ENCODE data around the gene TPSB2. TPM values are rescaled to one million over a fixed set of nuclear protein-coding genes. Genes with fewer than 3 reads are reported as not detected.

TPSB2 gene
- total and polyA plus RNA-seq, 9 of the 15 experiments (the other 6 are each of a cell fraction or from before 2014, with no cell fraction given): 0.18 TPM; not detected in 8

DNA sequence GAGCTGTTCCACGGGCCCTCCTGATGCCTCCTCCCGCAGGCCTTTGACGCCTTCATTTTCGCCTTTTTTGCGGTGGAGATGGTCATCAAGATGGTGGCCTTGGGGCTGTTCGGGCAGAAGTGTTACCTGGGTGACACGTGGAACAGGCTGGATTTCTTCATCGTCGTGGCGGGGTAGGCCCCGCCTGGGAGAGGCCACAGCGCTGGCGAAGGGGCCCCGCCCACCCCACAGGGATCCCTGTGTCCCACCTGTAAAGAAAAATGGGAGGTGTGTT lies 34.7 kb downstream of the TPSB2 start:
- in situ Hi-C loops (cut with MboI): loop anchor here (5.0 kb wide), 1 partner anchor 83 kb away; no protein-coding TSS in a partner anchor
- Histone ChIP-seq H3K4me1 (replicated peaks in 1 of 2; ENCODE audit: control insufficient read depth in 2 of 2, insufficient read depth in 2 of 2, low read length in 2 of 2) (peaks cover 0 to 69% of the 10 kb centered on the region in 2 experiments; a peak in 3 of 5 replicates), H2AFZ (ENCODE audit: low read depth, low read length) (no peak overlapping the region), H3K9me1 (ENCODE audit: control insufficient read depth, insufficient read depth, low read length) (no peaks in the 10 kb centered on the region), H3K4me3 (no peak overlapping the region), H3K79me2 (ENCODE audit: control insufficient read depth, insufficient read depth, low read length) (no peaks in the 10 kb centered on the region), H3K27ac (ENCODE audit: extremely low read depth, low read depth, low read length) (no peak overlapping the region), H3K4me2 (ENCODE audit: insufficient read depth, low read length) (no peak overlapping the region), H4K20me1 (replicated peaks; ENCODE audit: control insufficient read depth, insufficient read depth, low read length) (peaks cover 6% of the 10 kb centered on the region; the same call in 1 of the 2 replicates), H3K36me3 (ENCODE audit: control insufficient read depth, insufficient read depth, low read length) (no peaks in the 10 kb centered on the region), H3K27me3 (ENCODE audit: control insufficient read depth in 2 of 2, insufficient read depth in 2 of 2, low read length in 2 of 2) (peaks cover 0 to 15% of the 10 kb centered on the region in 2 experiments; a peak in 2 of 5 replicates), H3K9me3 (replicated peaks; ENCODE audit: control insufficient read depth, insufficient read depth, low read depth, low read length) (no peaks in the 10 kb centered on the region), H3K9ac (ENCODE audit: insufficient read depth in 1 of 2, low read depth in 2 of 2, low read length in 2 of 2) (no peak overlapping the region)
- ChIA-PET POLR2A (interaction anchor here (0.6 kb wide), 1 partner anchor 241 kb away, joined by 3 read pairs; no protein-coding TSS in a partner anchor), CTCF (ENCODE audit: low intra/inter-chr PET ratio) (interaction anchor here (1.8 to 3.5 kb wide), 2 partner anchors 88 to 382 kb away, joined by 6 to 38 read pairs; no protein-coding TSS in a partner anchor)
- DNase-seq (ENCODE audit: extremely low read depth in 1 of 4, low spot score in 3 of 4) (no peak), ATAC-seq (no peak), FAIRE-seq (no peak)
- TF ChIP-seq ZFX (CRISPR knock-in tag; IDR thresholded peaks at IDR 0.05): peak; percentile 27; the same call in 1 of the 2 replicates
- TF ChIP-seq, protein P1, sequence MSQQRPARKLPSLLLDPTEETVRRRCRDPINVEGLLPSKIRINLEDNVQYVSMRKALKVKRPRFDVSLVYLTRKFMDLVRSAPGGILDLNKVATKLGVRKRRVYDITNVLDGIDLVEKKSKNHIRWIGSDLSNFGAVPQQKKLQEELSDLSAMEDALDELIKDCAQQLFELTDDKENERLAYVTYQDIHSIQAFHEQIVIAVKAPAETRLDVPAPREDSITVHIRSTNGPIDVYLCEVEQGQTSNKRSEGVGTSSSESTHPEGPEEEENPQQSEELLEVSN (IDR thresholded peaks at IDR 0.05; ENCODE audit: borderline replicate concordance in 1 of 2, extremely low read depth in 1 of 2, insufficient read depth in 1 of 2, insufficient read length in 1 of 2, low read depth in 1 of 2, low read length in 1 of 2, poor library complexity in 1 of 2, severe bottlenecking in 1 of 2): peak in 1 of 2 experiments; percentile 44
- no peak for TF ChIP-seq KAT8 (IDR thresholded peaks at IDR 0.05; ENCODE audit: low read depth)
- no TSS peak for BruUV-seq (replicated peaks)
- 3% methylated on average over 13 of the region's 14 CpGs for WGBS (ENCODE audit: insufficient coverage, low coverage, missing lambda C conversion rate)
- intact Hi-C loops (cut with micrococcal nuclease): loop anchor here (2.0 kb wide), 1 partner anchor 89 kb away; no protein-coding TSS in a partner anchor

Measured in K562 (cell line).